Left forelimb (tissue), 1 donor: ENCODE measurements around the gene KDM3B.
"Not testable (repeated sequence)": the region's sequence is repeated elsewhere in the genome, so short reads cannot be mapped to it uniquely, and the experiment has no call there.

Source experiments
- DNase-seq: peaks from one replicate; pipeline ENCODE4 v3.0.0-alpha.2; 2018; ENCODE audit warnings: low spot score

KDM3B gene, protein sequence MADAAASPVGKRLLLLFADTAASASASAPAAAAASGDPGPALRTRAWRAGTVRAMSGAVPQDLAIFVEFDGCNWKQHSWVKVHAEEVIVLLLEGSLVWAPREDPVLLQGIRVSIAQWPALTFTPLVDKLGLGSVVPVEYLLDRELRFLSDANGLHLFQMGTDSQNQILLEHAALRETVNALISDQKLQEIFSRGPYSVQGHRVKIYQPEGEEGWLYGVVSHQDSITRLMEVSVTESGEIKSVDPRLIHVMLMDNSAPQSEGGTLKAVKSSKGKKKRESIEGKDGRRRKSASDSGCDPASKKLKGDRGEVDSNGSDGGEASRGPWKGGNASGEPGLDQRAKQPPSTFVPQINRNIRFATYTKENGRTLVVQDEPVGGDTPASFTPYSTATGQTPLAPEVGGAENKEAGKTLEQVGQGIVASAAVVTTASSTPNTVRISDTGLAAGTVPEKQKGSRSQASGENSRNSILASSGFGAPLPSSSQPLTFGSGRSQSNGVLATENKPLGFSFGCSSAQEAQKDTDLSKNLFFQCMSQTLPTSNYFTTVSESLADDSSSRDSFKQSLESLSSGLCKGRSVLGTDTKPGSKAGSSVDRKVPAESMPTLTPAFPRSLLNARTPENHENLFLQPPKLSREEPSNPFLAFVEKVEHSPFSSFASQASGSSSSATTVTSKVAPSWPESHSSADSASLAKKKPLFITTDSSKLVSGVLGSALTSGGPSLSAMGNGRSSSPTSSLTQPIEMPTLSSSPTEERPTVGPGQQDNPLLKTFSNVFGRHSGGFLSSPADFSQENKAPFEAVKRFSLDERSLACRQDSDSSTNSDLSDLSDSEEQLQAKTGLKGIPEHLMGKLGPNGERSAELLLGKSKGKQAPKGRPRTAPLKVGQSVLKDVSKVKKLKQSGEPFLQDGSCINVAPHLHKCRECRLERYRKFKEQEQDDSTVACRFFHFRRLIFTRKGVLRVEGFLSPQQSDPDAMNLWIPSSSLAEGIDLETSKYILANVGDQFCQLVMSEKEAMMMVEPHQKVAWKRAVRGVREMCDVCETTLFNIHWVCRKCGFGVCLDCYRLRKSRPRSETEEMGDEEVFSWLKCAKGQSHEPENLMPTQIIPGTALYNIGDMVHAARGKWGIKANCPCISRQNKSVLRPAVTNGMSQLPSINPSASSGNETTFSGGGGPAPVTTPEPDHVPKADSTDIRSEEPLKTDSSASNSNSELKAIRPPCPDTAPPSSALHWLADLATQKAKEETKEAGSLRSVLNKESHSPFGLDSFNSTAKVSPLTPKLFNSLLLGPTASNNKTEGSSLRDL (N-terminal part only)

DNA sequence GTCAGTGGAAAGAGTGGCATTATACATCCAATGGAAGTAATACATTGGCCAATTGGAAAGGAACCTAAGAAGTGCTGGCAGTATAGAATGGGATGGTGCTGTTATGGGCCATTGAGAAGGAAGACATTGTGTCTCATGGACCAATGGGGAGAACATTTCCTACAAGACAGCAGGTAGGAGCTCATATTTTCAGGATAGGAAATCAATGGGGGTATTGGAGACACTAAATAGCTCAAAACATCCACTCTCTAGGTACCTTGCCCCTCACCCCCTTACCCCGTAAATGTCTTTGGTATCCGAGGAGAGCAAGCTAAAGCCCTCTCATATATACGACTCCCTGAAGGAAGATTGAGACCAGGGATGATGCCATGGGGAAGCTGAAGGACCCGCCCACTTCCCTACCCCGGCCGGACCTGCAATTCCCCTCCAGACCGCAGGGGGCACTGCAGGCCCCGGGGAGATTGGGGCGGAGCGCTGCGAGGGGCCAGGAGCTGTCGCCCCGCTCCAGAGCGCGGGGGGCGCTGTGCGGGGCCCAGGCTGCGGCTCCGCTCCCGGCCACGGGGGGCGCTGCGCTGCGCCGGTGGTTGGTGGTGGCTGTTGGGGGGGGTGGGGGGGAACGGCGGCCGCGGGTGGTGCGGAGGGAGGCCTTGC is at the start of gene KDM3B:
KDM3B (plus strand) TSS at position 615 of the 651 bp plus-strand sequence. CDS start 111 bp downstream, outside the sequence.
- peak; percentile 94 for DNase-seq

DNA sequence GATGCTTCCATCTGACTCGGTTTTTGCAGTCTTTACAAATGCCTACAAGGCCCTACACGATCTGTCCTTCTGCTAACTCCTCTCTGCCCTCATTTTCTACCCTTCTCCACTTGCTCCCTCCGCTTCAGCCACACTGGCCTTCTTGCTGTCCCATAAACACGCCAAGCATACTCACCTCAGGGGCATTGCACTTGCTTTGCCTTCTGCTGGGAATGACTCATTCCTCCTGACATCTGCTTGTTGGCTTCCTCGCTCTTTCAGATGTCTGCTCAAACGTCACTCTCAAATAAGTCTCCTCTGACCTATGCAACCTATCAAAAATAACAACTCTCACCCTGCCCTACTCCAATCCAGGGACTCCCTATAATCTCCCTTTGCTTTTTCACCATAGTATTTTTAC is 49.1 kb upstream of the KDM3B start:
- DNase-seq: no peak

DNA sequence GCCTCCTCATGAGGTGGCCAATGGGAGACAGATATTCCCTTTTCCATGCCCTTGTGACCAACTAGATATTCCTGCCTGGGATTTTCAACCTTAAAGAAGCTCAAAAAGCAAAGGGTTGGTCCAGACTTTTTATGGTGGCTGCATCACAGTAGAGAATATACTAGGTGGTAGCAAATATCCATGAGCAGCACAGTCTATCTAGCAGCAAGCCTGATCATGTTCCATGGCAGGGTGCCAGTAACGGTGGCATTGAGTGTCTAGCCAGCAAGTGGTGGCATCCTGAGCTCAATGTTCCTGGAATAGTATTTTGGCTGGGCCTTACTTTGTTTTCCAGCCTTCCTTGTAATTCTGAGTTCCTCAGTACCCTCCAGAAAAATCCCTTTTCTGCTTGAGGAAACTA is 46.7 kb upstream of the KDM3B start:
- no peak for DNase-seq

DNA sequence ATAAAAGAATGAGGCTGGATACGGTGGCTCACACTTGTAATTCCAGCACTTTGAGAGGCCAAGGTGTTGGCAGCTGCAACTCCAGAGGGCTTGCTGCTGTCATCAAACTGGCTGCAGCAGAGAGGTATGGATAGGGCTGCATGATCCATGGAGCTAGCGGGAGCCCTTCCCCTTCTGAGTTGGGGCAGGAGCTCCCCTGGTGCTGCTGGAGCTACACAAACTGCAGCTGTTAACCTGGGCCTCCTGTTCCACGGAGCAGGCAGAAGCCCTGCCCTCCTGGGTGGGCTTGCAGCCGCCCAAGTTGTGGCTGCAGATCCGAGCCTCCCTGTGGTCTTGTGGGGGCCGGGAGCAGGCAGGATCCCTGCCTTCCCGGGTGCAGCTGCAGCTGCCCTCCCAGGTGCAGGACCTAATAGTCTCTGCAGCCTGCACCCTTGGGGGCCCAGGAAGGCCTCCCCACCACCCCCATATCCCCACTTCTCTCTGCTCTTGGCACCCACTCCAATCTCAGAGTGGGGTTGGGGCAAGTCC is 36.7 kb upstream of the KDM3B start:
- DNase-seq: no peak

DNA sequence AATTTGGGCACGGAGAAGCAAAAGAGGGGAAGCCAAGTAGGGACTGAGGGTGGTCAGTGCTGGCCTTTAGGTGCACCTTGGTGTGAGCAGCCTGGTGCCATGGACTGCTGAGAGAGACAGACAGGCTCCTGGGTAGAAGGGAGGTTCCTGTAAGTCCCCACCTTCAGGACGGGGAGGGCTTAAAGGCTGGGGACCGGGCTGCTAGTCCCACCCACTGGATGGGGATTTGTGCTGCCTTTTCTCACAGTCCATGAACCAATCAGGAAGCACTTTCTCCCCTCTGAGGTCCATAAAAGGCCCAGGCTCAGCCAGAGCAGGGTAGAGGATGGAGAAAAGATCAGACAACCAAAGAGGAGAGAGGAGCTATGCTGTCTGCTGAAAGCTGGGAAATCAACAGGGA is 36.1 kb upstream of the KDM3B start:
- no peak for DNase-seq

DNA sequence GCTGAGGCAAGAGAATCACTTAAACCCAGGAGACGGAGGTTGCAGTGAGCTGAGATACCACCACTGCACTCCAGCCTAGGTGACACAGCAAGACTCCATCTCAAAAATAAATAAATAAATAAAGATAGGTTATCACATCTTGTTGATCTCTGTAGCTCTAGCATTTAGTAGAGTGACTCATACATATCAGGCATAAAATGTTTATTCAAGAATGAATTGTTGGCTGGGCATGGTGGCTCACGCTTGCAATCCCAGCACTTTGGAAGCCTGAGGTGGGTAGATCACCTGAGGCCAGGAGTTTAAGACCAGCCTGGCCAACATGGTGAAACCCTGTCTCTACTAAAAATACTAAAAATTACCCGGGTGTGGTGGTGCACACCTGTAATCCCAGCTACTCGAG is 34.3 kb upstream of the KDM3B start:
- DNase-seq: not testable (repeated sequence)

DNA sequence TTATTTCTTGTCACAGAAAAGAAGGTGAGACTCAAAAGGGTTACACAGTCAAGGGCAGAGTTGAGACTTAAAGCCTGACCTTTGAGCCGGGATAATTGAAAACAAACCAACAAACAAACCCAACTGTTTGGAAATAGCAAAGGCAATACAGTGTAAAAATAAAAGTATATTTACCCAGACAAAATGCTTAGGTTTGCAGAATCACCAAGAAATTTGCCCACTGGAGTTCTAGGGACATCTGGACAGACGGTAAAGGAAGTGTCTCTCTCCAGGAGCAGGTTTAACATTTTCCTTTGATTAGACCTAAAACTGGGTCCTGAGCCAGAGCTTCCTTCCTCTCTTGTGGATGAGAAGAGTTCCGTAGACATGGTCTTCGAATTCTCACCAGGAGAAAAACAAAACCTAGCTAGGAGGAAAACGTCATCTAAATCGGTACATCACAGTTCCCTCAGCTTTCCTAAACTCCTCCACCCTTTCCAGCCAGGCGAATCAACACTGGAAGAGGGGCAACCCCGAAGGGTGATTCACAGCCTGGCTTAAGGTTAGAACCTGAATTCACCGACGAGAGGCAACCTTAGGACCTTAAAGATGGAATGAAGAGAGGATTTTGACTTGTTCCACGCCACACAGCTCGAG is 21.6 kb upstream of the KDM3B start:
- DNase-seq: no peak

DNA sequence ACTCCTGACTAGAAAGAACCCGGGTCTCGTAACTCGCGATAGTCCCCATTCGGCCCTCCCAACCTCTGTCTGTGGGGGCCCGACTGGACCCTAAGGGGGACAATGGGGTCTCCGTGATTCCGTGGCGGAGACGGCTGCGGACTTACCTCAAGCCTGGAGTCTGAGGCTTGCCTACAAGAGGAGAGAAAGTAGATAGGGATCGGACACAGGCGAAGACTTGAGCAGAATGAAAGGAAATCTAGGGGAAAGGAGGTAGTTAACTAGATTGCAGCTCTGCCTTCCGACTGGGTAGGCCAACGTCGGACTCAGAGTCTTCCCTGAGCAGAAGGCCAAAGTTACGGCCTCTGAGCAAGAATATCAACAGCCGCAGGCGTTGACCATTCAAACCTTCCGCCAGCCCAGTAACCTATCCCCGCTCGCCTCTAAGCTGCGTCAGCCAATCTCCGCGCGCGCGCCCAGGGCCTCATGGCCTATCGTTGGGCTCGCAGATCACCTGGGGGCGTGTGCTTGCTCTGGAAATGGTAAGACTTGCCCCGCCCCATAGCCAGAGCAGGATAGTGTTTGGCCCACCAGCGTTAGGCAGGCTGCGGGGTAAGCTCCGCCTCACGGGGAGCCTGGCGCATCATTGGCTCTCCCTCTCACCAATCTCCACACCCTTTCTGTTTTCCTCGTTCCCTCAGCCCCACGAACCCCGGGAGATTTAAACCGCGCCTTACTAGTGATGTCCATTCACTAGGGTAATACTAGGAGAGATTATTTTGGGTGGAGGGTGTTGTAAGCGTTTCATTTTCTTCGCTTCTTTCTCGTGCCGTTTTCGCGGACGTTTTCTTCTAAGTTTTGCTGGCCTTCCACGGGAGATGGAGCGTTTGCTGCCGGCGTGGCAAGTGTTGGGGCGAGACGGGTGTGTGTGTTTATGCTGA is 20.8 kb upstream of the KDM3B start, which contains the start of gene CDC25C:
CDC25C (minus strand) TSS at position 356 of the 920 bp plus-strand sequence. CDS start 624 bp downstream, outside the sequence.
- peak; percentile 96 for DNase-seq

DNA sequence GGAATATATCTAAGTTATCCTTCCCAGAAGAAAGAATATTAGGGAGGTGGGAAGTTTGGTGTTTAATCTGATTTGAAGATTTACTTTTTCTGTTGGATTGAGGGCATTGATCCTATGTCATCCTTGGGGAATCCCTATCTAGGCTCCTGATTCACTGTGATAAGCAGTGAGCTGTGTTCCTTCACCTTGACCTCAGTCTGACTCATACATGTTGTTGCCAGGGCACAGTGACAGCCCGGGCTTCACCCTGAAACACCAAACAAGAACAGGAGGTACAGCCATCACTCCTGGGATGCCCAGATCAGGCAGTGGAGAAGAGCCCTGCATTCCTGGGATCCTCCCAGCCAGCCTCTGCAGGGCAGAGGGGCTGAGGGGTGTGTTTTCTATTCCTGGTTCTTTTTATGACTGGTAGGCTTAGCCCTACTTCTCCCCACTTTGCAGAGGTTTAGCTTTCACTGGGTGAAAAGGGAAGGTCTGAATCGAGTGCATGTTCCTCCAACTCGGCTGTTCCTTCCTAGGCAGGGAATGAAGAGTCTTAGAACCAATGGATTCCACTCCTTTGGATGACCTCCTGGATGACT is 17.5 kb upstream of the KDM3B start:
- no peak for DNase-seq

DNA sequence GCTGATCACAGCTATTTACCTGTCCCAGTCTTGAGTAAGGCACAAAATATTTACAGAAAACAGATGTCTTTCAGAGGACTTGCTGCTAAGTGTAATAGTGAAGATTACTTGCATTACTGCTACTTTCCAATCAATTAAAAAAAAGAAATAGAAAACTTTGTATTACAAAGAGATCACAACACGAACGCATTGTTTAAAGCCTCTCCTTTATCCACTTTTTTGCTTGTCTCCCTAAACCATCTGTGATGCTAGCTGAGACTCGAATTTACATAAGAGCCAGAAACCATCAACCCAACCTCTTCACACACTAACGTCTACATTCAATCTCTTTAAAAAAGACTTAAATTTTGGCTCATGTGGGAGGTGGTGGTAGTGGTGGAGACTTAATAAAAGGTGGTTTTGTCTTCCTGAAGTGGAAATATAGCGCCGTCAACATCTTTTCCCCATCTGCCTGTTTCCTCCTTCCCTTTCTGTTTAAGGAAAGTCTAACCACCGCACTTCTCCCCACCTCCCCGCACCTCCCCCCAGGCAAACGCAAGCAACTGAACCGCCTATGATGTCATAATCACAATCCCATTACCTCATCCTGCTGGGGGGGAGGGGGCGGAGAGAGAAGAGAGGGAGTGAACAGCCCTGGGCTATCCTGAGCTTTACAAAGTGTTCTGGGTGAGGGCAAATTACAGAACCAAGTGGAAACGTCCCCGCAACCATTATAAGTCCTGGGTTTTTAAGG is 15.4 kb upstream of the KDM3B start:
- no peak for DNase-seq

DNA sequence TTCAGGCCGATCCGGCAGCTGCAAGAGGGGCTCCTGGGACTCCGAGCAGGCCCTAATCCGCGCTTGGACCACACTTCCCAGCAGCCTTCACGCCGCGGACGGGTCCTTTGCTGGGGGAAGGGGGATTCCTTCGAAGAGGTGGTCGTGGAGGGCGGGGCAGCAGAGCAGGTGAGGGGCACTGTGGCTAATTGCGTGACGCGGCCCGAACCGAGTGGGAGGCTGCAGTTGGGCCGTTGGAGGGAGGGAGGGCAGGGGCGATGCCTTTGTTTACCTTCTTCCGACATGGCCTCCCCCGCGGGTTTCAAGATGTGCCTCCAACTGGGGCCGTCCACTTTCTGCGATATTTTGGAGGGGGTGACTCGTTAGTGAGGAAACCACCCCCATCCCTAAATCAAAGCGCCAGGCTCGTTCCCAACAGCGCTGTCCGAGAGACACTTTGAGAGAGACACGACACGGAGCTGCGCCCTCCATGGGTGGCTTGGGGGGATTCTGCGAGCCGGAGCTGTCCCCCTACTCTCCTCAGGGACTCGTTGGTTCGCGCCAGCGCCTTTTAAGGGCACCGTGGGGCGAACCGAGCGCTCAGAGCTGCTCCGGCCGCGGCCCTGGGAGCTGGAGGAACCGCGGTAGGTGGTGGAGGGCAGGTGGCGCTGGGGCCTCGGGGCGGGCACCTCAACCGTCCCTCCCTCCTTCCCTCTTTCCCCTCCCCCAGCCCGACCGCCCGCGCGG is 14.6 kb upstream of the KDM3B start, which contains the start of gene FAM53C:
FAM53C (plus strand) TSS at position 582 of the 726 bp plus-strand sequence. CDS start 3,070 bp downstream, outside the sequence.
- DNase-seq: peak; percentile 98

DNA sequence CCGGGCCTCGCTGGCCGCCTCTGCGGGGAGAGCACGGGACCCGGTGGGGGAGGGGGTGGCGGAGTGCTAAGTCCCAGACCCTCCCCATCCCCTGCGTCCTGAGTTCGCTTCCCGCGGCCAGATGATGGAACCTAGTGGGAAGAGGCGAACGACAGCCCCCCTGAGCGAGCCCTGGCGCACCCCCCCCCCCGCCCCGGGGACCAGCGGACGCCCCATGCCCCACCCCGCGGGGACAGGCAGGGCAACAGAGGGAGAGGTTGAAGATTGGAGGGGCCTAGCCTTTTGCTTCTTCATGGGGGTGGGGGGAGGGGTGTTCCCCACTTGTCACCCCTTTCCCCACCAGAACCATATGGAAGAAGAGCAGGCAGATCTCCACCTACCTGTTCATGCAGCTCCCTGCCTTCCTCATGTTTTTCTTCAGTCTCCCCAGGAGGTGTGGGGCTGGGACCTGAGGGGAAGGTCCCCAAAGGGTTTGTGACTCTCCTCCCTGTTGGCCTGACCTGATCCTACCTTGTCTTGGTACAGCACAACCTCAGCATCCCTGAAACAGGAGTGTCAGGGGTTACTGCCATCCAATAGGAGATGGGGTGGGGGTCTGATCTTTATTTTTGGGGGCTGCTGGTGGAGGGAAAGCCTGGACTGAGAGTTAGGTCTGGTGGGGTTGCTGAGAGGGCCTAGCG is 13.9 kb upstream of the KDM3B start:
- DNase-seq: no peak

DNA sequence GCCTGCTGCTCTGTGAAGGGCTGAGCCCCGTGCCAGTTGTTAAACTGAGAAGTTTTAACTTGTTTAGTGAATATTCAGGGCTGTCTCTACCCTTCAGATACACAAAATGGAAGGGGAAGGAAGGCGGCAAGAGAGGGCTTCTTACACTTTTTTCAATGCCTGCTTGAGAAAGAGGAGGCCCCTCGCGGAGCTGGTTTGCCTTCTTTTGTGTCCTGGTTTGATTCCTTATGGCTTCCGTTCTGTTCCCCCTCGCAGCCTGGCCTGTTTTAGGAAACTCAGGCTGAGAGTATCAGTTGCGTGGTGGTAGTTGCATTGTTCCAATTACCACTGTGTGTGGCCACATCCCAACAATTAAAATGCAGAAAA is 13.4 kb upstream of the KDM3B start:
- DNase-seq: no peak

DNA sequence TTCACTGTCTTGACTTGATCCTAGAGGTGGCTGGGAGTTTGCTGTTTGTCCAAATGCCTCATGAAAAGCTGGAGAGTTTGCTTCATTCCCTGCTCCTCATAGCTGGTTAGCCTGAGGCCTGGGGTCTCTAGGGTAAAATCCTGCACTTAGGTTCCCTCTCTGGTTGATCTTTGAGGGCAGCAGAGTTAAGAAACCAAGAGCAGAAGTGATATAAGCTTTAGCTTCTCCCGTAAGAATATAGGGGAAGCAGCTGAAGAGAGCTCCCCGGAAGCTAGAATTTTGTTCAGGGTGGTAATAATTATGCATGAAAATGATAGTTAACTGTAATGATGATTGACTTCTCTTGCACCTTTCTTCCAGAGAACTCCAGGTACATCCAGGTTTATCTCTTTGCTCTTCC is 13.0 kb upstream of the KDM3B start:
- DNase-seq: no peak

DNA sequence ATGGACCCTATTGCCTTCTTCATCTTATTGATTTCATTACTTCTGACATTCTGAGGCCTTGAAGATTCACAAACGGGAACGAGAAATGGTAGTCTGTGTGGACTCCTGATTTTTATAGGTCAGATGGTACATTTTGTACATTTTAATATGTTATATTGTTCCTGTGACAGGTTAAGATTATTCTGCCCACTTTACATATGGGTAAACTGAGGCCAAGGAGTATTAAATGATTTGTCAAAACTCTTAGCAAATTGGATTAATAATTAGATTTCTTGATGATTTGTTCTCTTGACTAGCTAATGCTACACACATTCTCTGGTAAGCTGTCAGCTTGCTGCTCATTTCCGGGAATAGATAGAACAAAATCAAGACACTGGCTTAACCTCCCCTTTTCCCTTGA is 12.5 kb upstream of the KDM3B start:
- no peak for DNase-seq

DNA sequence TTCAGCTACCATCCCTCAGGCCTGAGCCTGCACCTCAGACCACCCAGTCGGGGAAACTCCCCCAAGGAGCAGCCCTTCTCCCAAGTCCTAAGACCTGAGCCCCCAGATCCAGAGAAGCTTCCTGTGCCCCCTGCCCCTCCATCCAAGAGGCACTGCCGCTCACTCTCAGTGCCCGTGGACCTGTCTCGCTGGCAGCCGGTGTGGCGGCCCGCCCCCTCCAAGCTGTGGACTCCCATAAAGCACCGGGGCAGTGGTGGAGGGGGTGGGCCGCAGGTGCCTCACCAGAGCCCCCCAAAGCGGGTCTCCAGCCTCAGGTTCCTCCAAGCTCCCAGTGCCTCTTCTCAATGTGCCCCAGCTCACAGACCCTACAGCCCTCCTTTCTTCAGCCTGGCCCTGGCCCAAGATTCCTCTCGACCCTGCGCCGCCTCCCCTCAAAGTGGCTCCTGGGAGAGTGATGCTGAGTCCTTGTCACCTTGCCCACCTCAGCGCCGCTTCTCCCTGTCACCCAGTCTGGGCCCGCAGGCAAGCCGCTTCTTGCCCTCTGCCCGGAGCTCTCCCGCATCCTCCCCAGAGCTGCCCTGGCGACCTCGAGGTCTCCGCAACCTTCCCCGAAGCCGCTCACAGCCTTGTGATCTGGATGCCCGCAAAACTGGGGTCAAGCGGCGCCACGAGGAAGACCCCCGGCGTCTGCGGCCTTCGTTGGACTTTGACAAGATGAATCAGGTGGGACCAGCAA is 7.4 kb upstream of the KDM3B start:
- no peak for DNase-seq

DNA sequence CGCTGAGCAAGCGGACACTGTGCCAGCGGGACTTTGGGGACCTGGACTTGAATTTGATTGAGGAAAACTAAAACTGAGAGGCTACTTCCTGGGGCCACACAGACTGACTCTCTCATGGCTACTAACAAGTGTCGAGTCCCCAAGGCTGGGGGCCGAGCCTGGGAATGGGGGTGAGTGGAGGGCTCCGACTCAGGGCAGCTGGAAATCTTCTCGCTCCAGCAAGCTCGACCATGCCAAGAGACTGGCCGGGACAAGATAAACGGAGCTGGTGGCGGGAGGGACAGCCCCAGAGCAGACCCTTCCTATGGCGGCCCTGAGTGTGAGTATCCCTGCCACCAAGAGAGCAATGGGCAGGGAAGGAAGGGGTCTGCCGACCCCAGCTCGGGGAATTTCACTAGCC is 5.6 kb upstream of the KDM3B start:
- DNase-seq: no peak
